Glomerular endothelial cell (primary cell): ENCODE results near the gene LIPI. TPM values are rescaled to one million over a fixed set of nuclear protein-coding genes. Genes with fewer than 3 reads are reported as not detected.
"Not testable (repeated sequence)": the region's sequence is repeated elsewhere in the genome, so short reads cannot be mapped to it uniquely, and the experiment has no call there.

Experiments
- DNase-seq: peaks from one replicate; pipeline ENCODE4 v3.0.0-alpha.2; 2011; ENCODE audit warnings: low read depth, low spot score; ENCODE audit errors: extremely low read depth
- total RNA-seq: library from RNA; depleted of rRNA; stranded (reverse); fragments of >200 nt; gene quantifications from 2 replicates; pipeline ENCODE4 v1.2.3, GENCODE V29; 2015

LIPI gene
- total RNA-seq, 1 donor from 2014 or later, result not detected

- no peak for DNase-seq
Observed at GRCh38 chr21:14120091-14120734, 90.5 kb downstream of the LIPI start.

- no peak for DNase-seq
Observed at GRCh38 chr21:14119038-14119437, 91.7 kb downstream of the LIPI start.

GRCh38 chr21:14116080-14116481, 94.7 kb downstream of the LIPI start:
- DNase-seq, result no peak

DNA sequence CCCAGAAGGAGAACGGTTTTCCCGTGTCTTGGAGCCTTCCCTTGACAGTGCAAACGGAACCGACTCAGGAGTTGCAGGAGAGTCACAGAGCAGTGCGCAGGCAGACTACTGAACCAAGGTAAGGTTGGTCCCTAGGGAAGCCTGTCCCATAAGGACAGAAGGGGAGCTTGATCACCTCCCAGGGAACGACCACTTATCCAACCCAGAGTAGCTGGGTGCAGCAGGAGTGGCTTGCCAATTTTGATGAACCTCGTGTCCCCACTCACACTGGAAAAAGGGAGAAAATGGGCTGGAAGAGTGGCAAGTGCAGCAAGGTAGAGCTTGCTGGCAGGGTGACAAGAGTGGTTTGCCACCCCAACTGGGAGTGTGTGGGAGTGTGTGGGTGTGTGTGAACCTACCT, 95.1 kb downstream of the LIPI start:
- DNase-seq, result no peak

DNA sequence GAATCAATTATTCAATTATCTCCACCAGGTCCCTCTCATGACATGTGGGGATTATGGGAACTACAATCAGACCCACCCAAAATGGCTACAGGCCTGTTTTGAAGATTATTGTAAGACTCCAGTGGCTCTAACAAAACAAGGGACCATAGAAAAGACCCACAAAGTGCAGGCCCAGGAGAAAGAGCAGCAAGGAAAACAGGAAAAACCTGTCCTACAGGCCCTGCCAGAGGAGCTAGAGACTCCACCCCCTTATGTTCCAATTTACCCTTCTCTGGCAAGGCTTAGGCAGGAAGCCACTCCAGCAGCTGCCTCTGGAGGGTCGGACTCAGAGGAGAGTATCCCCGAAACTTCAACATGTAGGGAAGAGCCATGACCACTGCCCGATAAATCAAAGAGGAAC, 96.5 kb downstream of the LIPI start:
- DNase-seq, result no peak

- not testable (repeated sequence) for DNase-seq
Observed at GRCh38 chr21:14104564-14104963, 106.2 kb downstream of the LIPI start.

GRCh38 chr21:14099570-14099969, 111.2 kb downstream of the LIPI start:
- DNase-seq, result no peak

- no peak for DNase-seq
Observed at GRCh38 chr21:14097881-14098499, 112.8 kb downstream of the LIPI start.

DNA sequence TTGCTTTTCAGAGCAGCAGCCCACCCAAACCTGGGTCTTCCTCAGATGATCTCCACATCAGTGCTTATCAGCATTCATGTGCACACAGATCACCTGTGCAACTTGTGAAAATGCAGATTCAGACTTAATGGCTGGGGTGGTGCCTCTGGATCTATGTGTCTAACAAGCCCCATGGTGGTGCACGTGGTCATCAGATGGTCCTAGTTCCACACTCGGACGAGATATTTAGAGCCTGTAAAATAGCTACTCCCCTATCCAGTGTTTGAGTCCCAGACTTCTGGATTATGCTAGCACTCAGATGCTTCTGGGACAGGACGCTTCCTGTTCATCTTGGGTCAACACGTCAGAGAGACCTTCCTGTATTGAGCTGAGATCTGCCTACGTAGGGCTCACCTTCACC, 114.2 kb downstream of the LIPI start:
- no peak for DNase-seq

- DNase-seq, result no peak
Observed at GRCh38 chr21:14096172-14096571, 114.6 kb downstream of the LIPI start.

DNA sequence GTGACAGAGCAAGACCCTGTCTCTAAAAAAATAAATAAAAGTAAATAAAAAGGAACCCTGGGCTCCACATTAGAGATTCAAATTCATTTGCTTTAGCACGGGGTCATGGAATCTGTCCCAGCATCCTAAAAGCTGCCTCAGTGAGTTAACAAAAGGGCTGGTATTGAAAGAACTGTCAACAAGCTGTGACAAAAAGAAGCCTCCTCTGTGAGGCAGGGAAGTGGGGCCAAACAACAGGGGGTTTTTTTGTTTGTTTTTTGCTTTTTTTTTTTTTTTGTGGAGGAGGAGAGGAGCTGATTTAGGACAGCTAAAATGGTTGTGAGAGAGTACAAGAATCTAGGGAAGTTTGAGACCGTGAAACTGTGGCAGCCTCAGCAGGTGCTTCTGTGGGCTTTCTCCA, 115.7 kb downstream of the LIPI start:
- no peak for DNase-seq

- DNase-seq, result no peak
Observed at GRCh38 chr21:14092834-14093560, 117.8 kb downstream of the LIPI start.

GRCh38 chr21:14090184-14090583, 120.6 kb downstream of the LIPI start:
- DNase-seq, result not testable (repeated sequence)

DNA sequence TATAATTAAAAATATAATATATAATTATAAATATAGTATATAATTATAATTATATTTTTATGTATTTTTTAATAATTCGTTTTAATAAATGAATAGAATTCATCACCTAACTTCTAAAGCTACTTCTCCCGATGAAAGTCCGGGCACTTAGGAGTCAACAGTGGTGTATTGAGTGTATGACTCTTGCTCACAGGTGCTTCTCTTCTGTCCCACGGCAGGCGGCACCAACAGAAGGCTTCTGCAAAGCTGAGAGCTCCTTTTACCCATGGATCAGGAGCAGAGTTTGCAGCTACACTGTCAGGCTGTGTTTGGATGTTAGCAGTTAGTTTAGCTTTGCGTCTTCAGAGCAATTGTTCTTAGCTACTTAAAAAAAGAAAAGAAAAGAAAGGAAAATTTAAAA, 122.4 kb downstream of the LIPI start:
- DNase-seq, result no peak

GRCh38 chr21:14086553-14086952, 124.2 kb downstream of the LIPI start:
- no peak for DNase-seq

DNA sequence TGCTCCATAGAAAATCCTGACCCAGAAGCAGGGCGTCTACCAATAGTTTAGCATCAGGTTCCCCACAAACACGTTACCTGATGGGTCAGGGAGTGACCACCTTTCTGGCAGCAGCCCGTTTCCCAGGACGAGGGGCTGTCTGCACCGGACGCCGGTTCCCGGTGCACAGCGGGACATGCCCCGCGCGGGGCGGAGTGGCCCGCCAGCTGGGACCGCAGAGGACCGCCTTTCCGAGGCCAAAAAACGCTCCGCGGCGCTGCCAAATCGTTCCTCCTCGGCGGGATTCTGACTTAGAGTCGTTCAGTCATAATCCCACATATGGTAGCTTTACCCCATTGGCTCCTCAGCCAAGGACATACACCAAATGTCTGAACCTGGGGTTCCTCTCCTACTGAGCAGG, 126.1 kb downstream of the LIPI start:
- DNase-seq, result no peak

DNA sequence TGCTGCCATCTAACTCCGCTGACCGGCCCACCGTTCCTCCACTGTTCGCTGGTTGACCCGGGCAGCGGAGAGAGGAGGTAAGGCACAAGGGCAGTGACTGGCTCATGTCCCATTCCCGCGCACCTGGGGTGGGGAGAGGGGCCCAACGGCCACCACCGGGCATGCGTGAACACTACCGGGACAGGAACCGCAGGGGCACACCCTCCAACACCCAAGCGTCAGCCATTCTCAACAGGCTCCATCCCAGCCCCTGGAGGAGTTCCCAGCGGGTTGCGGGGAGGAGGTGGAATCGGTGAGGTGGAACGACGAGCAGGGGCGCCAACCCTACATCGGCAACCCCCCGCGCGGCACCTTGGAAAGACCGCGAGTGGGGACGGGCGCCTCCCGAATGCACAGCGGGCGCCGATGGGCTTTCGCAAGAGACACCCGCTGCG, 126.7 kb downstream of the LIPI start:
- no peak for DNase-seq

DNA sequence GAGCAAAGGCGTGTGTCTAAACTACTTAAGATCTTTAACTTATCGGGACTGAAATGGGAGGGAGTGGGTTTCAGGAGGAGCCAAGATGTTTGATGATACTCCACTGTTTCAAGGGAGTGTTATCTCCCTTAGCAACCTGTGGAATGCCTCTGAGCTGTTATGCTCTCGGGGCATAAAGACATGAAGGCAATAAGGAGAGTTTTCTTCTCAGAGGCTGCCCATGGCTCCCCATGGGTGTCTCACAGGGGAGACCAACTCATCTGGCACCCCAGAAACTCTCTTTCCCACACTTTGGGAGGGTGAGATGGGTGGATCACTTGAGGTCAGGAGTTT, 130.0 kb downstream of the LIPI start:
- no peak for DNase-seq

DNA sequence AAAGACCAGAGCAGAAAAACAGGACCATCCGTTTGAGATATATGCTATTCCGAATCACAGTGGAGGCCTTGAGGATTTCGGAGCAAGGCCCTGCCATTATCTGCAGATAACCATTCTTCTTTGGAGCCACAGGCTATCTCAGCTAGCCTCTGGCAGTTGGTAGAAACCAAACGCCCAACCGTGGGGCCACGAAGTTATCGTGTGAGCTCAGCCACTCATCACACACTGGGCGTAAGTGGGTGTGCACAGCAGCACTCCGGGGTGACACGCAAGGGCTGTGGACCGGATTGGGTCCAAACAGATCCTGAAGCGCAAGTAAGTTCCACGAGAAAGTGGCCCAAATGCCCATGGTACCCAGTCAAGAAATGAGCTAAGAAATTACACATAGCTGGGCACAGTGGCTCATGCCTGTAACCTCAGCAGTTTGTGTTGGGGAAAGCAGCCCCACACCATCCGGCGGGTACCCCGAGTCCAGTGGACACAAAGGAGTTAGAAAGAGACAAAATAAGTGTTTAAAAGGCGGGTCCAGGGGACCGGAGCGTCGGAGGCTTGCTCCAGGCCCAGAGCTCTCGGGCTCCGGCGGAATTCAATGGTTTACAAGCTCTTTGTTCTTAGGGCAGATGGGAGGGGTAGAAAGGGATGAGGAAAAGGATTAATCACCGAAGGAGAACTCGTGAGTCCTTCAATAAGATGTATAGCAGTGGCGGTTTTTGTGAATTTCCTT, 130.6 kb downstream of the LIPI start:
- no peak for DNase-seq

DNA sequence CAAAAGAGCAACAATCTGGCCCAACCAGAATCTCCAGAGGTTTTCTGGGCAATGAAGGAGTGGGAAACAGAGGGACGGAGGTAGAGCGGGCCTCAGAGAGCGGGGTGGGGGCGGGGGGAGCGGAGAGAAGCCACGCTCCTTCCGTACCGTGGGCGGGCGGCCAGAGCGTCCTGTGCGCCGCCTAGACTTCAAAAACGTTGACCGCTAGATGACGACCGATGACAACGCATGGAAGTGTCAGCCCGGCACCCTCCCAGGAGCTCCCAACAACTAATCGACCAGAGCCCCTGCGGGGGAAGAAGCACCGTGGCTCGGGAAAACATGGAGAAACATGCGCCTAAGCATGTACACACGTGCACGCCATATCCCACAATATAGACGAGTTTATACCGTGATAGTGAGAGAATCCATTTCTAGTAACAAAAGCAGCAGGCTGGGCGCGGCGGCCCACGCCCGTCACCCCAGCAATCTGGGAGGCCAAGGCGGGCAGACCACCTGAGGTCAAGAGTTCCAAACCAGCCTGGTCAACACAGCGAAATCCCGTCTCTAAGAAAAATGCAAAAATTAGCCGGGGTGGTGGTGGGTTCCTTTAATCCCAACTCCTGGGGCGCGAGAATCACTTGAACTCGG, 131.9 kb downstream of the LIPI start:
- DNase-seq, result no peak

DNA sequence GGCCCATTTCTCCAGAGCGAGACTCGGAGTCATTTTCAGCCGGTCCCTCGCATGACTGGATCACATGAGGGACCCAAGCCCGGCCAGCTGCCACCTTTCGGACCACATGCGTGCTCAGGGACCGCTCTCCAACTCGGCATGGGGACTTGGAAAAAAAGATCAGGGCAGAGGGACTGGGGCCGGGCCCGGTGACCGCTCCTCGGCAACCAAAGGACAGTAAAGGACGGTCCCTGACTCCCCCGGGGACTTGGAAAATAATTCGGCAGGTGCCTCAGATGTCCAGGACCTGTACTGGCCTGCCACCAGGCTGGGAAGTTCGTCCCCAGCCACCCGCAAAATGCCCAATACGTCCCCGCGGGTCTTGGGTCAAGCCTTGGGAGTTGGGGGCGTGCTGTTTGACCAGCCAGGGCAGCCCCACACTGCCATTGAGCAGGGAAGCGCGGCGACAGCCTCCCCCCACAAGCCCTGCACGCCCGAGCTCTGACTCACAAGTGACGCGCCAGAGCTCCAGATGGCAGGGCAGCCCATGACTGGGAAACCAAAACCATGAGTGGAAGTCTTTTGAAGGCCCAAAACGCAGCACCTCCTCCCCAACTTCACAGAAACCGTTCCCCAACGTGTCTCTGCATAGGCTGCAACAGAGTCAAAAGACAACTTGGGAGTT, 134.5 kb downstream of the LIPI start:
- DNase-seq, result no peak
